GM12873 (cell line): Measurements from ENCODE around the gene RTN4RL1.

Source experiments
- CTCF ChIP-seq: IDR thresholded peaks from 2 replicates; pipeline ENCODE4 v1.5.1; 2012; ENCODE audit warnings: low read depth, mild to moderate bottlenecking, moderate library complexity, low read length, control low read depth; ENCODE audit not compliant: insufficient read depth; ENCODE audit errors: missing control alignments

Gene RTN4RL1

DNA sequence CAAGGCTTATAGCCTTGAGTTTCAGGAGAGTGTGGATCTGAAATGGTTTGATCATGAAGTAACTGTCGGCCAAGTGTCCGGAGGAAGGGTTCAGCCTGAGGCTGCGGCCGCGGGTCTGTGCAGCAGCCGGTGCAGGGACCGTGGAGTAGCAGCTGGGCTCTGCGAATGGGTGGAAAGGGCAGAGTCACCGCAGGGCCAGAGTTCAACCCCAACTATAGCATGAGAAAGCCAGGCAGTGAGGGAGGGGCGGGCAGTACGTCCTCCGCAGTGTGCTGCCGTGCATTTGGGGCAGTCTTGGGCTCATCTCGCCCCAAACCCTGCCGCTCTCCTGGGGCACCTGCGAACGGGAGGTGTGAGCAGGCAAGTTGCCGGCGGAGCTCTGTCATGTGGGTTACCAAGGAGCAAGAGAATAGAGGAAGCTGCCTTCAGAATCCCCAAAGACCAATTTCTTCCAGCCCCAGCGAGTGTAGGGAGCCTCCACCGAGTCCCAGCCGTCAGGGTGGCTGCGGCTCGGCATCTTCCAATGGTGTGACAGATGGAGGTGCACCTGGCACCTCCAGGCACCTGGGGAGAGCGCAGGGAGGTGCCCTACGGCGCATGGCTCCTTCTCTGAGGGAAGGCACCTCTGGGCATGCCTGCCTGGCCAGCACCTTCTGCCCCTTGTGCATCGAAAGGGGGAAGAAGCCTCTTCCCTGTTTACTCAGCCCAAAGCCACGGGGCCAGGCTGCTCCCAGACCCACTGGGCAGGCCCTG, 108.0 kb downstream of the RTN4RL1 start:
- TF ChIP-seq CTCF = no peak

- no peak for TF ChIP-seq CTCF
Measured at GRCh38 chr17:1916316-1916715, 108.8 kb downstream of the RTN4RL1 start.

GRCh38 chr17:1915889-1916288, 109.2 kb downstream of the RTN4RL1 start:
- no peak for TF ChIP-seq CTCF

DNA sequence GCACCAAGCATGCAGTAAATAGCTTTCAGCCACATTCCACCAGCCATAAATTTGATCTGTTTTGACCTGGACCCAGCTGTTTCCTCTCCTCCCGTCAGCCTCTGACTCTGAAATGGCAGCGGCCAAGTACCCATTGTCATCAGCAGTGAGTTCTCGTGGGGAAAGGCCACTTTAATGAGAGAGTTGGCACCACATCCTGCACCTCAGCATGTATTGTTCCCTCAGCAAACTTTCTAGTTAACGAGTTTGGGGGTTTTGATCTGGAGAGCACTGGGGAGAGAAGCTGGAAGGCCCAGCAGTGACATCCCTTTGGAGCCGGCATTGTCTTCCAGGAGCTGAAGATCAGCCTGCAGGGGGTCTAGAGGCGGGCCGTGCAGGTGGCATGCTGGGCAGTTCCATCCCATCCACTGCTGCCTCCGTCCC, 110.5 kb downstream of the RTN4RL1 start:
- TF ChIP-seq CTCF = no peak

DNA sequence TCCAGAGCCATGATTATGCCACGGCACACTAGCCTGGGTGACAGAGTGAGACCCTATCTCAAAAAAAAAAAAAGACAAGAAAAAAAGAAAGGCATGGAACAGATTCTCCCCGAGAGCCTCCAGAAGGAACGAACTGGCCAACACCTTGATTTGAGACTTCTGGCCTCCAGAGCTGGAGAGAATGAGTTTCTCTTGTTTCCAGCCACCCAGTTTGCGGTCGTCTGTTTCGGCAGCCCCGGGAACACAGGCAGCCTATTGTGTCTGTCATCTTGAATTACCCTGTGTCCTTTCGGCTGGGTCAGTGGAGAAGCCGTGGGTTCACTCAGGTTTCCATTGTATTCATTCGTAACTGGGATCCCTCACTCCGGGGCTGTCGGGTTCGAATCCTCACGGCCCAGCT, 111.4 kb downstream of the RTN4RL1 start:
- TF ChIP-seq CTCF = no peak

DNA sequence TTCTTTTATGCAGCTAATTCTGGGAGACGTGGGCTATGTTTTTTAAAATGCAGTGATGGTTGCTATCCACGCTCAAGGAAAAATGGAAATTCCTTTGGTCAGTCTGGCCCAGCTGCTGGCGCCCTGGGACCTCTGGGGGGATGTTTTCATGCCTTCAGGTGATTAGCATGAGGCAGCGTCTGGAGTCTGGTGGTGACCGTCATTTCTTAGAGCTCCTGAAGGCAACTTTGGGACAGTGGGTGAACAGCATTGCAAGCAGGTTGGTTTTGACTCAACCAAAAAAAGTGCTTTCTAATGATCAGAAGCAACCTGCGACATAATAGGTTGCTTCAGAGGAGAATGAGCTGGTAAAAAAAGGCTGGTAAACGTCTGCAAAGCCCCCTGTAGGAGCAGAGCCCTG, 113.0 kb downstream of the RTN4RL1 start:
- no peak for TF ChIP-seq CTCF

- TF ChIP-seq CTCF = no peak
Measured at GRCh38 chr17:1909985-1910384, 115.1 kb downstream of the RTN4RL1 start.
